GM12878 (cell line): ENCODE measurements around the gene CYBB. TPM values are rescaled to one million over a fixed set of nuclear protein-coding genes. Genes with fewer than 3 reads are reported as not detected.

Experiments used
- CBX5 ChIP-seq: sonication (generic); IDR thresholded peaks from 2 replicates; pipeline ENCODE4 v1.6.1; 2016; ENCODE audit warnings: low read depth, moderate library complexity, mild to moderate bottlenecking, inconsistent platforms
- CHD2 ChIP-seq: IDR thresholded peaks from 2 replicates; pipeline ENCODE4 v1.6.1; 2011; ENCODE audit warnings: low read depth, low read length, improper control_type of control experiment, borderline replicate concordance
- CUX1 ChIP-seq: IDR thresholded peaks from 2 replicates; pipeline ENCODE4 v1.6.1; 2012; ENCODE audit warnings: improper control_type of control experiment, low read depth, low read length; ENCODE audit not compliant: insufficient replicate concordance
- FOXM1 ChIP-seq: IDR thresholded peaks from 2 replicates; pipeline ENCODE4 v1.6.1; 2012; ENCODE audit warnings: low read depth, mild to moderate bottlenecking, inconsistent platforms, low read length, moderate library complexity
- IKZF1 ChIP-seq: fragments of 450-650 bp; conservative IDR thresholded peaks from 2 replicates; pipeline ENCODE4 v1.6.1; 2017; ENCODE audit warnings: antibody characterized with exemption, mild to moderate bottlenecking
- MEF2B ChIP-seq: fragments of 450-650 bp; IDR thresholded peaks from 2 replicates; pipeline ENCODE4 v1.6.1; 2018; ENCODE audit warnings: mild to moderate bottlenecking, moderate library complexity; ENCODE audit not compliant: partially characterized antibody, poor library complexity, severe bottlenecking
- NKRF ChIP-seq: fragments of 450-650 bp; conservative IDR thresholded peaks from 2 replicates; pipeline ENCODE4 v1.6.1; 2017; ENCODE audit warnings: mild to moderate bottlenecking, moderate library complexity
- PKNOX1 ChIP-seq: fragments of 450-650 bp; IDR thresholded peaks from 2 replicates; pipeline ENCODE4 v1.6.1; 2016; ENCODE audit warnings: mild to moderate bottlenecking
- POLR2A ChIP-seq: IDR thresholded peaks from 2 replicates; pipeline ENCODE4 v1.6.1; 2011; ENCODE audit warnings: low read depth, mild to moderate bottlenecking, low read length
- RBBP5 ChIP-seq: fragments of 200-600 bp; sonication (generic); conservative IDR thresholded peaks from 2 replicates; pipeline ENCODE4 v1.6.1; 2016
- TBL1XR1 ChIP-seq: IDR thresholded peaks from 2 replicates; pipeline ENCODE4 v1.6.1; 2012; ENCODE audit warnings: low read depth, low read length, improper control_type of control experiment
- ZBED1 ChIP-seq: IDR thresholded peaks from 2 replicates; pipeline ENCODE4 v1.6.1; 2016; ENCODE audit warnings: borderline replicate concordance
- ZNF217 ChIP-seq: fragments of 450-650 bp; IDR thresholded peaks from 2 replicates; pipeline ENCODE4 v1.6.1; 2017; ENCODE audit warnings: antibody characterized with exemption, mild to moderate bottlenecking
- ZNF384 ChIP-seq: IDR thresholded peaks from 2 replicates; pipeline ENCODE4 v1.6.1; 2012; ENCODE audit warnings: low read depth, mild to moderate bottlenecking, low read length, improper control_type of control experiment, borderline replicate concordance
- ZNF687 ChIP-seq: fragments of 450-650 bp; IDR thresholded peaks from 2 replicates; pipeline ENCODE4 v1.6.1; 2017; ENCODE audit warnings: mild to moderate bottlenecking, moderate library complexity
- polyA plus RNA-seq, 11 experiments: library from polyadenylated mRNA; depleted of rRNA in 4 of 11; unstranded in 6 of 11; stranded (reverse) in 5 of 11; fragments of >200 nt; fragmentation: Nextera tagmentation in 4 of 11; fragmentation: Illumina TruSeq in 1 of 11; extraction: Ambion mirVana in 4 of 11; extraction: Trizol in 1 of 11; gene quantifications; 1 replicate in 1 of 11; 2 replicates in 10 of 11; pipeline versions ENCODE4 v1.2.1 to v1.2.3, GENCODE V29; 2011 to 2016; ENCODE audit warnings: inconsistent platforms in 2 of 11, missing spikeins in 2 of 11, low read depth in 1 of 11
- total RNA-seq, 4 experiments: library from RNA; depleted of rRNA in 3 of 4; stranded (reverse); fragments of >200 nt in 3 of 4; fragmentation: Illumina TruSeq in 1 of 4; extraction: Trizol in 1 of 4; gene quantifications; 2 replicates each; pipeline versions ENCODE4 v1.2.1 to v1.2.3, GENCODE V29; 2013 to 2021

Gene CYBB
- total and polyA plus RNA-seq, 10 of the 15 experiments (the other 5 are each of a cell fraction or from before 2014, with no cell fraction given), result 6.2 to 73.9 (median 24.8) TPM

- no peak for TF ChIP-seq ZNF687
- no peak for TF ChIP-seq CBX5
- TF ChIP-seq PKNOX1, result no peak
- TF ChIP-seq CHD2, result 0 out of 2 replicates have a peak, but pooled peaks have one; percentile 7
- TF ChIP-seq ZBED1, result no peak
- no peak for TF ChIP-seq CUX1
- peak; percentile 45; the same call in 1 of the 2 replicates for TF ChIP-seq IKZF1
- no peak for TF ChIP-seq POLR2A
- TF ChIP-seq FOXM1, result no peak
- no peak for TF ChIP-seq MEF2B
- TF ChIP-seq NKRF, result no peak
- no peak for TF ChIP-seq RBBP5
- no peak for TF ChIP-seq ZNF217
- peak; percentile 64; the same call in 1 of the 2 replicates for TF ChIP-seq ZNF384
- no peak for TF ChIP-seq TBL1XR1
Observed at GRCh38 chrX:37787423-37787869, 7.6 kb downstream of the CYBB start (continued).
